ENCODE results near the gene DGUOK.

DGUOK gene

GRCh38 chr2:74002505-74003421 is 76.1 kb downstream of the DGUOK start:
- DNase-seq (ENCODE audit: low spot score): peak; percentile 96
- in situ Hi-C loops (cut with MboI; ENCODE audit: low sequenced_read_pairs, unreplicated experiment): no loop called here
- TF ChIP-seq CTCF (IDR thresholded peaks at IDR 0.05; ENCODE audit: borderline replicate concordance, control extremely low read depth, extremely low read depth, insufficient read depth, missing control alignments): no peak

- TF ChIP-seq CTCF (IDR thresholded peaks at IDR 0.05; ENCODE audit: borderline replicate concordance, control extremely low read depth, extremely low read depth, insufficient read depth, missing control alignments): no peak
- in situ Hi-C loops (cut with MboI; ENCODE audit: low sequenced_read_pairs, unreplicated experiment): no loop called here
- DNase-seq (ENCODE audit: low spot score): no peak
These were observed 77.0 kb downstream of the DGUOK start for GRCh38 chr2:74003494-74004211.

GRCh38 chr2:74004212-74005182 is 77.8 kb downstream of the DGUOK start:
- no peak for TF ChIP-seq CTCF (IDR thresholded peaks at IDR 0.05; ENCODE audit: borderline replicate concordance, control extremely low read depth, extremely low read depth, insufficient read depth, missing control alignments)
- no peak for DNase-seq (ENCODE audit: low spot score)
- in situ Hi-C loops (cut with MboI; ENCODE audit: low sequenced_read_pairs, unreplicated experiment): no loop called here

- in situ Hi-C loops (cut with MboI; ENCODE audit: low sequenced_read_pairs, unreplicated experiment): no loop called here
- no peak for DNase-seq (ENCODE audit: low spot score)
- TF ChIP-seq CTCF (IDR thresholded peaks at IDR 0.05; ENCODE audit: borderline replicate concordance, control extremely low read depth, extremely low read depth, insufficient read depth, missing control alignments): no peak
These were observed 79.1 kb downstream of the DGUOK start for GRCh38 chr2:74005786-74006185.

- in situ Hi-C loops (cut with MboI; ENCODE audit: low sequenced_read_pairs, unreplicated experiment): no loop called here
- DNase-seq (ENCODE audit: low spot score): no peak
- TF ChIP-seq CTCF (IDR thresholded peaks at IDR 0.05; ENCODE audit: borderline replicate concordance, control extremely low read depth, extremely low read depth, insufficient read depth, missing control alignments): no peak
These were observed 79.8 kb downstream of the DGUOK start for GRCh38 chr2:74006459-74006858.

- in situ Hi-C loops (cut with MboI; ENCODE audit: low sequenced_read_pairs, unreplicated experiment): no loop called here
- TF ChIP-seq CTCF (IDR thresholded peaks at IDR 0.05; ENCODE audit: borderline replicate concordance, control extremely low read depth, extremely low read depth, insufficient read depth, missing control alignments): no peak
- DNase-seq (ENCODE audit: low spot score): no peak
These were observed 80.4 kb downstream of the DGUOK start for GRCh38 chr2:74007121-74007520.
